GM03348 (cell line): ENCODE measurements around the gene TMEM106A.
"Not testable (repeated sequence)": the region's sequence is repeated elsewhere in the genome, so short reads cannot be mapped to it uniquely, and the experiment has no call there.

ENCODE experiments used
- DNase-seq: peaks from one replicate; pipeline ENCODE4 v3.0.0; 2012; ENCODE audit warnings: low spot score

Gene TMEM106A

DNA sequence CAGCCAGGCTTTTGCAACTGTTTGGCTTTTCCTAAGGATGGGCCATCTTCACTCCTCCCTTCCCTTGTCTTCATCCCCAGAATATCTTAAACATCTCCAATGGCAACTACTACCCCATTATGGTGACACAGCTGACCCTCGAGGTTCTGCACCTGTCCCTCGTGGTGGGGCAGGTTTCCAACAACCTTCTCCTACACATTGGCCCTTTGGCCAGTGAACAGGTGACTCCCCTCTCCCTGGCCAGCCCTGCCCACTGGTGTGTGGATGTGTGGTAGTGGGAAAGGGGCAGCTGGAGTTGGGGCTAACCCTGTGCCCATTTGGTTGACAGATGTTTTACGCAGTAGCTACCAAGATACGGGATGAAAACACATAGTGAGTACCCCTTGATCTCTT lies 4.7 kb downstream of the TMEM106A start:
- DNase-seq, result no peak

DNA sequence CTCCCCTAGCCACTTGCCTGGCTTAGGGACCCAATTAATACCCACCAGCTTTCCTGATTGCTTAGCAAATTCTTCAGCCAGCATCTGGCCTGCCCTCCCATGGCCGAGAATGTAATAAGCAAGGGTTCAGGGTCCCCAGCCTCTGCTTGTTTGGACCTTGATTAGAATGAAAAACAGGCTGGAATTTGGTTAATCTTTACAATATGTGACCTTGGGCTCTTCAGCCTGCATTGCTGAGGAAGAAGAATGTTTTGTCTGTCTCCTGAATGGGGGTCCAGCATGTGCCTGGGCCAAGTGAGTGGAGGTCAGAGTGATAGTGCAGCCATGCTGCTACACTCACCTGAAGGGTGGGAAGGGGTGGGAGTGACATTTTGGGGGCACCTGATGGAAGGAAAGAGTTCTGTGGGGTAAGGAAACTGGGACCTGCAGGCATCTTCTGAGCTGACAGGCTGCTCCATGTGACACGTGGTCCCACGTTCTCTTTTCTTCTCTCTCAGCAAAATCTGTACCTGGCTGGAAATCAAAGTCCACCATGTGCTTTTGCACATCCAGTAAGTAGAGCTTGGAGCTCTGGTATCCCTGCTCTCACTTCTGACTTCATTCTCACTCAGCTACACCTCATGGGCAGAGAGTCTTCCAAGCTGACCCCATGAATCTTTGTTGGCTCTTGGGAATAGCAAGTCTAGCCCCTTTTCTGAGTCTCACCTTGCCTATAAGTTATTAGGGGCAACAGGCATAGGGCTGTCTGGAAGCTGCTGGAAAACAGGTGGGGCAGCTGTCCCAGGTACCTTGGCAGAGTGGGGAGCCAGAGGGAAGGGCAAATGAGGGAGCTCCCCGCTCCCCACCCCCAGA lies 5.3 kb downstream of the TMEM106A start:
- no peak for DNase-seq

DNA sequence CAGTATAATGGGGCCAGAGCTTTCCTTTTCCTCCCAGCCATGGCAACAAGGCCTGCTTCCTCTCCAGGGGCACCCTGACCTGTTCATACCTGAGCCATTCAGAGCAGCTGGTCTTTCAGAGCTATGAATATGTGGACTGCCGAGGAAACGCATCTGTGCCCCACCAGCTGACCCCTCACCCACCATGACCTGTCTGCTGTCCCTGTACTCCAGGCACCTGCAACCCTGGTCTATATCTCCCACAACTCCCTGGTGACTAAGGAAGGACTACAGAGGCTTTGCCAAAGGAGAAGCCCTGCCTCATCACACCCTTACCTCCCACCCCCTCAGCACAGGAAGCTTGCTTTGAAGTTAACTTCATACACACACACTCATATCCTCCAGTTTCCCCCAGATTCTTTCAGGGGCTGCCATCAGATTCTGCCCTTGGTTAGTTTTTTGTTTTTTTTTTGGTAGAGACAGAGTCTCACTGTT lies 6.0 kb downstream of the TMEM106A start:
- DNase-seq, result no peak

DNA sequence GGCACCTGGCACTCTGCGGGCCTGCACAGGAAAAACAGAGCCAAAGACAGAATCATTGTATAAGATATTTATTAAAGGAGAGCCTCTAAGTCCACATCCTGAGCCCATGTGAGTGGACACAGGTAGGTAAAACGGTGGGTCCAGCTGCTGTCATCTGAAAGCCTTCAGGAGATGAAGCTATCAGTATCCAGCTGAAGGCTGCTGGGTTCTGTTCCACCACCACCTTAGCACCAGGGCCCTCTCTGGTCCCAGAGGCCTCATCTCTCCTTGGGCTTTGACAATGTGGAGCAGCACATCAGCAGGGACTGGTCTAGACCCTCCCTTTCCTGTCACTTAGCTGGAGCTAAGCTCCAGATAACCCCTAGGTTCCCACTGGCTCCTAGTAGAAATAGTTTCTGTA lies 7.3 kb downstream of the TMEM106A start:
- DNase-seq, result no peak

DNA sequence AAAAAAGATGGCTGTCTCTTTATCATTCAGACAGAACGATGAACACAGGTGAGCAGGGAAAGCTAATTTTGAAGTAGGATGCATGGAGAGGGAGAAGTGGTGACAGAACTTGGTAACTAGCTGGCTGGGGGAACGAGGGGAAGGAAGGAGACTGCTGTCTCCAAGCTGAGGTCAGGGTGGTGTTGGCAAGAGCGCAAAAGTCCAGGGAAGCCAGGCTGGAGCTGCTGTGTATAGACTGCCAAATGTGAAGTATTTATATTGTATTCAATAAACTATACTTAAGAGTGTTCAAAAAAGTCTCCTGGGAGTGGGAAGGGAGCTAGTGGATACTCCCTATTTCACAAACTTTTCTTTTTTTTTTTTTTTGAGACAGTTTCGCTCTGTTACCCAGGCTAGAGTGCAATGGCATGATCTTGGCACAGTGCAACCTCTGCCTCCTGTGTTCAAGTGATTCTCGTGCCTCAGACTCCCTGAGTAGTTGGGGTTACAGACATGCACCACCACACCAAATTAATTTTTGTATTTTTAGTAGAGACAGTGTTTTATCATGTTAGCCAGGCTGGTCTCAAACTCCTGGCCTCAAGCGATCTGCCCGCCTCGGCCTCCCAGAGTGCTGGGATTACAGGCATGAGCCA lies 8.2 kb downstream of the TMEM106A start:
- DNase-seq, result no peak

DNA sequence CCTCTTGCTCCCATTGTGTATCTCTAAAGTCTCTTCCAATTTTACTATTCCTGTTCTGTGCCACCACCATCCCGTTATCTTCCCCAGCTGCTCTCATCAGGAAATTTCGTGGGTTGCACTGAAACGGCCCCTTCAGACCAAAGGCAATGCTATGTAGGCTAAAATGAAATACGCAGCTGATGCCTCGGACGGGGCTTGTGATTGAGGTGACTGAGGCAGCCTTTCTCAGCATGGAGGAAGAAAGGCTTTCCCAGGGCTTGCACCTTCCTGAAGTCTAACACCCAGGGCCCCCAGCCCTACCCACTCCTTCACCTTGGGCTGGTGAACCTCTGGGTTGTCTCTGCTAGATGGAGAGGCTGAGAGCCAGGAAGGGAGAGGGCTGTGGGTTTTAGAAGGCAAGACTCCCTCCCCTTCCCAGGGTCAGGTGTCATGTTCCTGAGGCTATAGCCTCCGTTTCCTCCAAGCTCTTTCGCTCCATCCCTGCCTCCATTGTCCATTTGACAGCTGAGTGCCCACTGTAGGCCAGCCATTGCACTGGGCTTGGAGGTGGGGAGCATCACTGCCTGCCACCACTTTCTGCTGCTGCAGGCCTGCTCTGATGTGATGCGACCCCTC lies 8.9 kb downstream of the TMEM106A start:
- DNase-seq, result no peak

DNA sequence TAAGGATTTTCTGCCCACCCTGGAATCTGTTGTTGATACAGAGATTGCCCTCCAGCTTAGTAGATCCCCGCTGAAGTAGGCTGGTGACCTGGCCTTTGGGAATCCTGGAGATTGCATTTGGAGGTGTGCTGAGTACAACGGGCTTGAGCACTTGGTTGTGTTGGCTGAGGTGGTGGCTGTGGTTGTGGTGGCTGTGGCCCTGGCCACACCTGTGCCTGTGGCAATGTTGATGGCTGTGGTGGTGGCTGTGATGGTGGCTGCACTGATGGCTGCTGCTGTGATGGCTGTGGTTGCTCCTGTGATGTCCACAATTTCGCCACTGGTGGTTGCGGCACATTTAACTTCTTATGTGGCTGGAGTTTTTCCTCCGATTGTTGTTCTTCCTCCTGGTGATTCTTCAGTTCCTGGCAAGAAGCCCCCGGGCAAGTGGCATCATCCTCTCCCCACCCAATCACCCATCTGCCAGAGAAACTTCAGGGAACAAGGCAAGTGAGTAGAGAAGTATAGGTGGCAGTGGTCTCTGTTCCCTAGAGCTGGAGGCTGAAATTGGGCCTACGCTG lies 12.6 kb downstream of the TMEM106A start:
- DNase-seq, result no peak

DNA sequence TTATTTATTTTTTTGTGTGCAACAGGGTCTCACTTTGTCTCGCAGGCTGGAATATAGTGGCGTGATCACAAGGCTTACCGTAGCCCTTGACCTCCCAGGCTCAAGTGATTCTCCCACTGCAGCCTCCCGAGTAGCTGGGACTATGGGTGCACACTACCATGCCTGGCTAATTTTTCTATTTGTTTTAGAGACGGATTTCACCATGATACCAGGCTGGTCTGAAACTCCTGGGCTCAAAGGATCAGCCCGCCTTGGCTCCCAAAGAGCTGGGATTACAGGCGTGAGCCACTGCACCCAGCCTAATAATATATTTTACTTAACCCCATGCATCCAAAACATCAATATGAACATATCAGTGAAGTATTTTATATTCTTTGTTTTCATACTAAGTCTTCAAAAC lies 14.7 kb downstream of the TMEM106A start:
- no peak for DNase-seq

DNA sequence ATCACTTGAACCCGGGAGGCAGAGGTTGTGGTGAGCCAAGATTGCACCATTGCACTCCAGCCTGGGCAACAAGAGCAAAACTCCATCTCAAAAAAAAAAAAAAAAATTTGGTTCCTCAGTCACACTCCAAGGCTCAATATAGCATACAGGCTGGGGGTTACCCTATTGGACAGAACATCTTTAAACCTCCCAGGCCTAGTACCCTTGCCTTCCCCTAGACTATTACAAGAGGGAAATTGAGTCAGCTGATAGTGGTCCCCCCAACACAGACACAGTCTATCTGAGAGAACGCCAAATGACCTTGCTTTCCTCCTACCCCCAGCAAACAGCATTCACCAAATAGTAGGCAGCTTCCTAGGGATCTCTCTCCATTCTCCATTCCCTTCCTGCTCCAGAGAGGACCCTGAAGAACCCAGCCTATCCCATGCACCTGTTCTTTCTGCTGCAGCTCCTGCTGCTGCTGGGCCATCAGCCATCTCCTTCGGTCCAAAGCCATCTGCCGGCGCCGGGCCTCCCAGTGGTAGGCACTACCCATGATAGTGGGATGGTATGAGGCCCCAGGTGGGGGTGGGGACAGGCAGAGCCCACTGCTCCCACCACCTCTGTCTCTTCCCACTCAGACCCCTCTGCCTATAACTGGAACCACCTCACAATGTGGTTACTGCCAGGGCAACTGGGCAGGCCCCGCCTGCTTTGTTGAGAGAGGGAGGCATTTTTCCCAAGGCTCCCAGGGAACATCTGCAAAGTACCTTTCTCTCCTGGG lies 16.5 kb downstream of the TMEM106A start, which contains the start of gene CCDC200:
CCDC200 (minus strand) TSS at position 604 of the 763 bp plus-strand sequence; CDS start at position 535, 69 bp downstream.
- not testable (repeated sequence) for DNase-seq

DNA sequence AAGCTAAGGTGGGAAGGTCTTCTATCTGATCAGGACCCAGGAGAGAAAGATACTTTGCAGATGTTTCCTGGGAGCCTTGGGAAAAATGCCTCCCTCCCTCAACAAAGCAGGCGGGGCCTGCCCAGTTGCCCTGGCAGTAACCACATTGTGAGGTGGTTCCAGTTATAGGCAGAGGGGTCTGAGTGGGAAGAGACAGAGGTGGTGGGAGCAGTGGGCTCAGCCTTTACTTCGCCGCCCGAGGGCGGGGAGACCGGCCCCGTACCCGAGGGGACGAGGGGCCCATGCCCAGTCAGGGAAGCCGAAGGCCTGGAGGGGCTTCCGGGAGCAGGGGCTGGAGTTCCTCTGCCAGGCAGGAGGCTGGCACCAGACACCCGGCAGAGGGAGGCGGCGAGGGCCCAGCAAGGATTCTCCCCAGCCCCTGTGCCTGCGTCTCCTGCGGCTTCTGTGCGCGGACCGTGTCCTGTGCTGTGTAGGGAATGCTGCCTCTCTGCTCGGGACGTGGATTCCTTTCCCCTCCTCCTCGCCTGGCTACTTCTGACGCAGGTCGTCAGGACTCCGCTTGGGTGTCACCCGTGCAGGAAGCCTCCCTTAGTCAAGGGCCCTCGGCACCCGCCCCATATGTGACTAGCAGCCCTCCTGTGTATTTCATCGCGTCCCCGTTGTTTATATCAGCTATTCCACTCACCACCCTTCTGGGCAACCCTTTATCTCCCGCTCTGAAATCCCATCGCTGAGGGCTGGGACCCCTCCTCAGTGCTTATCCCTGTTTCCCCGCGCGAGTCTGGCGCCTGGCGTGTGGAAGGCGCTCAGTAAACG lies 19.7 kb downstream of the TMEM106A start:
- not testable (repeated sequence) for DNase-seq

DNA sequence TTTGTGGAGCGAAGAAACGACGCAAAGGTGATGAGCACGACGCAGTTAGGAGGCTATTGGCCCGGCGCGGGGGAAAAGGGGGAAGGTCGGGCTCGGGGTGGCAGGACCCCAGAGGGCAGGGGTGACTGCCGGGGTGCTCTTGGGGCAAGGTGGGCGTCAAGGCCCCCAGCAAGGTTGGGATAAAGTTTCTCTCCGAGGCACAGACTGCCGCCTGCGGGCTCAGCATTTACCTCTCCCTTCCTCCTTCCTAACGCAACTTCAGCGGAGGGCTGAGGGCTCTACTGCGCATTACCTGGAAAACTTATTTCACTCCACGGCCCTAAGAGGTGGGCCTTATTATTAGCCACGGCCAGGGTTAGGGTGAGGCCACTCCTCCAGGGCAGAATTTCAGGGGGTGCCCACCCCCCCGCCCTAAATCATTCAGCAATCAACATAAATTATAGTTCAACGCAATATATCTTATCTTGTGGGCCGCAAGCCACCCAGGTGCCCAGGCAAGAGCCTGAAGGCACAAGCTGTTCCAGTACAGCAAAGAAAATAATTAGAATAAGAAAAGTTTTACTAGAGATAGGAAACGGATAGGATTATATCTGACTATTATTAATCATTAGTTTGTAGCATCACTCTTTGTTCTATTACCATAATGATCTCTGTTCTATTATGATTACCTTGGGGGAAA lies 20.5 kb downstream of the TMEM106A start:
- not testable (repeated sequence) for DNase-seq

DNA sequence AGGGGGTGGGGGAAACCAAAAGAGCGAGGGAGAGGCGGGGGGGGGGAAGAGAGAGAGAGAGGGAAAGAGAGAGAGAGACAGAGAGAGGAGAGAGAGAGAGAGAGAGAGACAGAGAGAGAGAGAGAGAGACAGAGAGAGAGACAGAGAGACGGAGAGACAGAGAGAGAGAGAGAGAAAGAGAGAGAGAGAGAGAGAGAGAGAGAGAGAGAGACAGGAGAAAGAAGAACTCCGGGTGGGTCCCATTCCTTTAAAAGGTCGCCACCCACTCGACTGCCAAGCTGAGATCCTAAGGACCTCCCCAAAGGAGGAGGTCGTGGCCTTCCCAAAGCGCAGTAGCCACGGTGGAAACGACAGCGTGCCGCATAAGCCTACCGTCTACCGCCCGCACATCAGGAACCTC lies 21.6 kb downstream of the TMEM106A start:
- not testable (repeated sequence) for DNase-seq

DNA sequence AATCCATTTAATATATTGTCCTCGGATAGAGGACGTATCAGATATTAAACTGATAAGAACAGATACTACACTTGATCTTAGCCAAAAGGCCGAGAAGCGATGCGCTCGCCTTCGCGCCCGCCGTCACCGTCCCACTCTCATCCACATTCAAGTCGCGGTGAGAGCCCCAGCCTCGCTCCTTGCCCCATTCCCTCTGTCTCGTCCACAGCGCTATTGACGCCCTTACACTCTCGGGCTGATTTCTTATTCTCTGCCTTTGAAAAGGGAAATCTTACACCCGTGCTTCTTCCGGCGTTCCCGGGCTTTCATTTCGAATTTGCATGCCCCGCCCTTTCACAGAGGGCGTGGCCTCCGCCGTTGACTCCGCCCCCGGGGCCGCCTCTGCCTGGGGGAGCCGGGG lies 22.2 kb downstream of the TMEM106A start, which contains the start of gene RNU2-1:
RNU2-1 (minus strand) TSS at position 101 of the 400 bp plus-strand sequence.
- not testable (repeated sequence) for DNase-seq

DNA sequence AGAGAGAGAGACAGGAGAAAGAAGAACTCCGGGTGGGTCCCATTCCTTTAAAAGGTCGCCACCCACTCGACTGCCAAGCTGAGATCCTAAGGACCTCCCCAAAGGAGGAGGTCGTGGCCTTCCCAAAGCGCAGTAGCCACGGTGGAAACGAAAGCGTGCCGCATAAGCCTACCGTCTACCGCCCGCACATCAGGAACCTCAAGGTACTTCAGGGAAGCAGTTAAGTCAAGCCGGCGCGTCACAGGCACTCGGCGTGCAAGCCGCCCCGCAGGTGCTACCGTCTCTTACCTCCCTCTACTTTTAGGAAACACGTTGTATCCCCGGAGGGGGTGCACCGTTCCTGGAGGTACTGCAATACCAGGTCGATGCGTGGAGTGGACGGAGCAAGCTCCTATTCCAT lies 27.9 kb downstream of the TMEM106A start:
- DNase-seq, result not testable (repeated sequence)

DNA sequence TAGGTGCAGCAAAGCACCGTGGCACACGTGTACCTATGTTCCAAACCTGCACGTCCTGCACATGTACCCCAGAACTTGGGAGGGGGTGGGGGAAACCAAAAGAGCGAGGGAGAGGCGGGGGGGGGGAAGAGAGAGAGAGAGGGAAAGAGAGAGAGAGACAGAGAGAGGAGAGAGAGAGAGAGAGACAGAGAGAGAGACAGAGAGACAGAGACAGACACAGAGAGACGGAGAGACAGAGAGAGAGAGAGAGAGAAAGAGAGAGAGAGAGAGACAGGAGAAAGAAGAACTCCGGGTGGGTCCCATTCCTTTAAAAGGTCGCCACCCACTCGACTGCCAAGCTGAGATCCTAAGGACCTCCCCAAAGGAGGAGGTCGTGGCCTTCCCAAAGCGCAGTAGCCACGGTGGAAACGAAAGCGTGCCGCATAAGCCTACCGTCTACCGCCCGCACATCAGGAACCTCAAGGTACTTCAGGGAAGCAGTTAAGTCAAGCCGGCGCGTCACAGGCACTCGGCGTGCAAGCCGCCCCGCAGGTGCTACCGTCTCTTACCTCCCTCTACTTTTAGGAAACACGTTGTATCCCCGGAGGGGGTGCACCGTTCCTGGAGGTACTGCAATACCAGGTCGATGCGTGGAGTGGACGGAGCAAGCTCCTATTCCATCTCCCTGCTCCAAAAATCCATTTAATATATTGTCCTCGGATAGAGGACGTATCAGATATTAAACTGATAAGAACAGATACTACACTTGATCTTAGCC lies 29.1 kb downstream of the TMEM106A start:
- not testable (repeated sequence) for DNase-seq

DNA sequence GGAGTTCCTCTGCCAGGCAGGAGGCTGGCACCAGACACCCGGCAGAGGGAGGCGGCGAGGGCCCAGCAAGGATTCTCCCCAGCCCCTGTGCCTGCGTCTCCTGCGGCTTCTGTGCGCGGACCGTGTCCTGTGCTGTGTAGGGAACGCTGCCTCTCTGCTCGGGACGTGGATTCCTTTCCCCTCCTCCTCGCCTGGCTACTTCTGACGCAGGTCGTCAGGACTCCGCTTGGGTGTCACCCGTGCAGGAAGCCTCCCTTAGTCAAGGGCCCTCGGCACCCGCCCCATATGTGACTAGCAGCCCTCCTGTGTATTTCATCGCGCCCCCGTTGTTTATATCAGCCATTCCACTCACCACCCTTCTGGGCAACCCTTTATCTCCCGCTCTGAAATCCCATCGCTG lies 34.8 kb downstream of the TMEM106A start:
- DNase-seq, result not testable (repeated sequence)
